ENCODE measurements around the gene PHOSPHO2.

The PHOSPHO2 gene, protein sequence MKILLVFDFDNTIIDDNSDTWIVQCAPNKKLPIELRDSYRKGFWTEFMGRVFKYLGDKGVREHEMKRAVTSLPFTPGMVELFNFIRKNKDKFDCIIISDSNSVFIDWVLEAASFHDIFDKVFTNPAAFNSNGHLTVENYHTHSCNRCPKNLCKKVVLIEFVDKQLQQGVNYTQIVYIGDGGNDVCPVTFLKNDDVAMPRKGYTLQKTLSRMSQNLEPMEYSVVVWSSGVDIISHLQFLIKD

DNA sequence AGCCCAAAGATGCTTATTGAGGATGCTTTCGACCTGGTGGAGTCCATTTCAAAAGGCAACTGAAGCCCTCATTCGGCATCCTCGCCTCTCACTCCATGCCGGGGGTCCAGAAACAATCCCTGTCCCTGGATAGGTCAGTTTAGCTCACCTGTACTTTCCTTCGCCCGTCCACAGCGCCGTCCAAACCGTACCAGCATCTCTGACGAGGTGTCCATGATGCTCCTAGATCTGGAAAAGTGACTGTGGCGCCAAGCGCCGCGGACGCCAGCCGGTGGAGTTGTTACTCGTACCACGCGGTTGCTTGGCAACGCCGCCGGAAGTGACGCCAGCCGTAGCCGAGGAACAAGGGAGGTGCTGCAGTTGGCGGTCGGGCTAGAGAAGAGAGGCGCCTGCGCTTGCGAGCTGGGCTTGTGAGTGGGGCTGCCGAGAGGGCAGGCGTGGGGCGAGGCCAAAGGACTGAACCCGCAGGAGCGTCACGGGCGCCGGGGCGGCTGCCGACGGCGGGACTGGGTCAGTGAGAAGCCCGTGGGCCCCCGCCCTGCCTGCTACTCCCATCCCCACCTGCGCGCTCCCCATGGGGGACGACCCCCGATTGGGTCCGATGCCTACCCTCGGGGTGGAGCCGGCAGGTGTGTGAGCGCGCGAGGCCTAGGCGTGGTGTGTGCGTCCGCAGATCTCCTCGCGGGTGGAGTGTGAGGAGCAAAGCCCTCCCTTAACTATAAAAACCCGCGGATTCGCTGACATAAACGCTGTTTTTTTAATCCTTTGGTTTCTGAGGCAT, at the start of gene PHOSPHO2, which contains the start of gene CFAP210:
PHOSPHO2 (plus strand) TSS at position 357 of the 781 bp plus-strand sequence. CDS start 6,503 bp downstream, outside the sequence.
CFAP210 (minus strand) TSS at position 293 of the 781 bp plus-strand sequence; CDS start at position 215, 78 bp downstream.
- peak; percentile 94 for DNase-seq

DNA sequence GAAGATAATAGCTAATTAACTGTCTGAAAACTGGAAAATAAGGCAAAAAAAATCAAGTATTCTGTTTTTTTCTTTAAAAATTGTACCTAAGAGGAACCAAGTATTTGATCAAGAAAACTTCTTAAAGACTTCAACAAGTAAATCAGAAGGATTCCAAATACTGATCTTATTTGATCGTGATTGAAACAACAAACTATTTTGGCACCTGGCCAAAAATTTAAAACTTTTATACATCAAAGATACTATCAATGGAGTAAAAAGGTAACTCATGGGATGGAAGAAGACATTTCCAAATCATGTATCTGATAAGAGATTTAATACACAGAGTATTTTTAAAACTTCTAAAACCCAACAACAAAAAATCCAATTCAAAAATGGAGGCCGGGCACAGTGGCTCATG, 46.8 kb upstream of the PHOSPHO2 start:
- no peak for DNase-seq

DNA sequence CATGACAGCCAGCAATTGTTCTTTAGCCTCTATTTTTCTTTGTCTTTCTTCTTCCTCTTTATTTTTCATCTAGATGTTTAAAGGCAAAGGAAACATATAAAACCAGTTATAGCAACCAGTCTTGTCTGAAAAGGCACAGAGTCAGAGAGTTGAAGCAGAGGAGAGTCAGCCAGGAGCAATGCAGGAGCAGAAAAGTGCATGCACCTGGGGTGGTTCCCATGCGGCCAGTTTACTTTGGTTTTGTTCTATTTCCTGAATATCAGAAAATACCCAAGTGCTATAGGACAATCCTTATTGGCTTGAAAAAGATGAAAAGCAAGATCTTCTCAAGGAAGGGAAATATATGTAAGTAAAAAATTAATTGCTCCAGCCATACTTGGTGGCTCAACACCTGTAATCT, 45.0 kb upstream of the PHOSPHO2 start:
- DNase-seq: no peak

DNA sequence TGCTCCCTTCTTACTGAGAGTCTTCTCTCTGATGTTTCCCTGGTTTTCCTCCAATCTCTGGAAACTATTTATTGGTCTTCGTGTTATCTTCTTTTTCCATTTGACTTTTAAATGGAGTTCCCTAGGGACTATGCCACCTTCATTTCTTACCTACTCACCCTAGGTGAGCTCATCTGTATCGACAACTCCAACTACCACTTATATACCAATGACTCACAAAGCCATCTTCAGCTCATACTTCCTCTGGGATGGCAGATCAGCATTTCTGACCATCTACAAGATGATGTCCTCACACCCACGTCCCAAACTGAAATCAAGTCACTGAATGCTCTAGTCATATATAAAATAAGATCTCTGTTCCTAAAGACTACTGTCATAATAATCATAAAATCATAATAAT, 40.6 kb upstream of the PHOSPHO2 start:
- no peak for DNase-seq

DNA sequence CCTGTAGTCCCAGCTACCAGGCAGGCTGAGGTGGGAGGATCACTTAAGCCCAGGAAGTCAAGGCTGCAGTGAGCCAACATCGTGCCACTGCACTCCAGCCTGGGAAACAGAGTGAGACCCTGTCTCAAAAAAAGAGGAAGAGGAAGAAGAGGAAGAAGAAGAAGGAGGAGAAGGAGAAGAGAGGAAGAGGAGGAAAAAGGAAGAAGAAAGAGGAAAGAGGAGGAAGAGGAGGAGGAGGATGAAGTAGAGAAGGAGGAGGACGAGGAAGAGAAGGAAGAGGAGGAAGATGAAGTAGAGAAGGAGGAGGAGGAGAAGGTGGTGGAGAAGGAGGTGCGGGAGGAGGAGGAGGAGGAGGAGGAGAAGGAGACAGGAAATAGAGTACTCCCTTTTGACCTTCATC, 38.1 kb upstream of the PHOSPHO2 start:
- no peak for DNase-seq

DNA sequence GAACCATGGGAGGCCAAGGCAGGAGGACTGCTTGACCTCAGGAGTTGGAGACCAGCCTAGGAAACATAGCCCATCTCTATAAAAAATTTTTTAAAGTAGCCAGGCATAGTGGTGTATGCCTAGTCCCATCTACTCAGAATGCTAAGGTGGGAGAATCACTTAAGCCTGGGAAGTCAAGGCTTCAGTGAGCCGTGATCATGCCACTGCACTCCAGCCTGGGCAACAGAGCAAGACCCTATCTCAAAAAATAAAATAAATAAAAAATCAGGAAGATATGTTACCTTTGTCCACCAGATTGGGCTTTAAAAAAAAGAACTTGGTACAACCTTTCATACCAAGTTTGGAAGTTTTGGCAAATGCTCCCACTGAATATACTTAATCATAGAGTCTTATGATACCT, 35.4 kb upstream of the PHOSPHO2 start:
- DNase-seq: no peak

DNA sequence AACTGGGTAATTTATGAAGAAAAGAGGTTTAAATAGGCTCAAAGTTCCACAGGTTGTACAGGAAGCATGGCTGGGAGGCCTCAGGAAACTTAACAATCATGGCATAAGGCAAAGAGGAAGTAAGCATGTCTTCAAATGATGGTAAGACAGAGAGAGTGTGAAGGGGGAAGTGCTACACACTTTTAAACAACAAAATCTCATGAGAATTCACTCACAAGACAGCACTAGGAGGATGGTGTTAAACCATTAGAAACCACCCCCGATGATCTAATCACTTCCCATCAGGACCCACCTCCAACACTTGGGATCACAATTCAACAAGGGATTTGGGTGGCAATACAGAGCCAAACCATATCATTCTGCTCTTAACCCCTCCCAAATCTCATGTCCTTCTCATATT, 34.9 kb upstream of the PHOSPHO2 start:
- no peak for DNase-seq

DNA sequence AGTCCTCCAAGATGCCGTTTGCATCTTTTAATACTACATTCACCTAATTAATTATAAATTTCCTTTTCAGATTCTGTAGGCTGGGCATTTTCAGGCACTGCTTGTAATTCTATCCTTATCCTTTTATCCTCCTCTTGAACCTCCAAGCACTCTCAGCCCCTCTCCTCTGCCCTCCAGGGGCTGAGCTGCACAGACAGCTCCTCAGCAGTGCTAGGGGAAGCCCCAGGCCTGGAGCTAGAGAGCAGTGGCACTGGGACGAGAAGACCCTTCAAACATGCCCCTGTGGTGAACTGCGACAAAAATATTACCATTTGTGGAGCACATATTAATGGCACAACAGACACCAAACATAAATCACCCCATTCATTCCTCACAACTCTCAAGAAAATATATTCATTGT, 33.0 kb upstream of the PHOSPHO2 start:
- DNase-seq: no peak

DNA sequence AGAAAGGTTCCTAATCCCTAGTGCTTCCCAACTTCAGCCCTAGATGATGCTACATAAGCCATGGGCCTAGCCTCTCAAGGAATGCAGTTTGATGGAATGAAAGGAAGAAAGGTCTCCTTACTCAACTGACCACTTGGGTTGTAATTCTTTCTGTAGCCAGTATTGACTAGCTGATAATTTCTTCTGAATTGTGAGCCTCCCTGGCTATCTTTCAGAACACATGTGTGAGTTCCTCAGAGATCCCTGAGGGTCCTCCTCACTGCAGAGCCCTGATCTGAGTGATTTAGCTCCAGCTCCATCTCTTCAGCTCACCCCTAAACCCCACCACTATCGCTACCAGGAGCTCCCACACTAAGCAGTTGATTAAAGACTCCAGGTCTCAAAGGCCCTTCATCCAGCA, 31.5 kb upstream of the PHOSPHO2 start:
- DNase-seq: no peak

DNA sequence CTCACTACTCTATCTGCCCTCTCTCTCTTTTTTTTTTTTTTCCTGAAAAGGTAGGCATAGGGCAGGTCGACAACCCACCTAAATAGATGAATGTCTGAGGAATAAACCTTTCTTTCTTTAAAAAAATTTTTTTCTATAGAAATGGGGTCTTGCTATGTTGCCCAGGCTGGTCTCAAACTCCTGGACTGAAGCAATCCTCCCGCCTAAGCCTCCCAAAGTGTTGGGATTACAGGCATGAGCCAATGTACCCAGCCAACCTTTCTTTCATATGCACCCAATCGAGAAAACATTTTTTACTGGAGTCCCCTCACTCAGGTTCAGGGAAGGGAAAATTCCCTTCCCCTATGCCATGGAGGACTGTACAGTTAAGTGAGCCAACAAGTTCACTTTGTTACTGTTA, 31.0 kb upstream of the PHOSPHO2 start:
- no peak for DNase-seq

DNA sequence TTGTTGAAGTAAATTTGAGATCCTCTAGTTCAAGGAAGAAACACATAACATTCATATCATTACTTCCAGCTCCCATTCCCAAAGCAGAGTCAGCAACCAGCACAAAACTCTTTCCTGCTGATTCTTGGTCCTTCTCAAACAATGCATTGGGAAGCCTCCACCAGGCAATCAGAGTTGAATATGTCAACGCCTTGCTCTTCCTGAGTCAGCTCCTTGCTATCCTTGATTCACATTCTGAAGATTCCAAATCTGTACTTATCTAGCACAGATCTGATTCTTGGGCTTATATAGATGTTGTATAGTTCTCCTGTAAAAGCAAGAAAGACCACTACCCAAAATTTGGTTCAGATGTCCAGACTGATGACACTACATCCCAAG, 29.7 kb upstream of the PHOSPHO2 start:
- no peak for DNase-seq

DNA sequence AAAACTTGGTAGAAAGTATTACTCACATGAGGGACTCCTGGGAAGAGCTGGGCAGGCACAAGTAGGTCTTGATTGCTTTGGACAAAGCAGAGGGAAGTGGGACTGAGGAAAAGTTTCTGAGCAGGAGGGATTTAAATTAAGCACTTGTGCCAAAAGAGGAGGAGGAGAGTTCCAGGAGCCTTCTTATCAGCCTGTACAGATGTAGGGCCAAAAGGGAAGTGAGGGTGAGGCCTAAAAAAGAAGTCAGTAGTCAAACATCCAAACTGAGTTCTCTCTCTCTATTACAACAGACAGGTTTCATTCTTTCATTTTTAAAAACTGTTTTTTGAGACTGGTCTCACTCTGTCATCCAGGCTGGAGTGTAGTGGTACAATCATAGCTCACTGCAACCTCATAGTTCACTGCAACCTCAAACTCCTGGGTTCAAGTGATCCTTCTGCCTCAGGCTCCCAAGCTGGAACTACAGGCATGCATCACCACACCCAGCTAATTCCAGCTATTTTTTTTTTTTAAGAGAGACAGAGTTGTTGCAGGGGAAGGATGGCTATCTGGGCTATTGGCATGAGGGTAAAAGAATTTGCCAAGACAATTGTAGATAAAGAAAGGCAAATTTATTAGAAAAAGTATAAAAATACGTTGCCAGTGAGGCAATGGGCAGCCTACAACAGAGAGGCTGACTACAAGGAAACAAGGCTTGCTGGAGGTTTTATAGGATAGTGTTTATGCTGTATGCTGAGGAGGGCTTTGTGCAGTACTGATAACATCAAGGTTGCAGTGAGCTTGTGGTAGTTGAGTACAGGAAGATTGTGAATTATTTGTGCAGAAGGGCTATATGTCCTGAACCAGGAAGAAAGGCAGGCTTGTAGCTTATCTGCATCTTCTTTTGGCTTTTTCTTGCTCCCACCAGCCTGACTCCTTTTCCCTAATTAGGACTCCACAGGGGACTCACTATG, 29.0 kb upstream of the PHOSPHO2 start:
- DNase-seq: no peak

DNA sequence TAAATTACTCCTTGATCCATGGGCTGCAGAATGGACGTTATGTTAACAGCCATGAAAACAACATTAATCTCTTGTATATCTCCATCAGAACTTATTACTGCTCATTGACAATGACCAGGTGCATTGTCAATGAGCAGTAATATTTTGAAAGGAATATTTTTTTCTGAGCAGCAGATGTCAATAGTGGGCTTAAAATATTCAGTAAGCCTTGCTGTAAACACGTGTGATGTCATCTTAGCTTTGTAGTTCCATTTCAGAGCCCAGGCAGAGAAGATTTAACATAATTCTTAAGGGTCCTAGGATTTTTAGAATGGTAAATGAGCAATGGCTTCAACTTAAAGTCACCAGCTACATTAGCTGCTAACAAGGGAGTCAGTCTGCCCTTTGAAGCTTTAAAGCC, 26.7 kb upstream of the PHOSPHO2 start:
- no peak for DNase-seq

DNA sequence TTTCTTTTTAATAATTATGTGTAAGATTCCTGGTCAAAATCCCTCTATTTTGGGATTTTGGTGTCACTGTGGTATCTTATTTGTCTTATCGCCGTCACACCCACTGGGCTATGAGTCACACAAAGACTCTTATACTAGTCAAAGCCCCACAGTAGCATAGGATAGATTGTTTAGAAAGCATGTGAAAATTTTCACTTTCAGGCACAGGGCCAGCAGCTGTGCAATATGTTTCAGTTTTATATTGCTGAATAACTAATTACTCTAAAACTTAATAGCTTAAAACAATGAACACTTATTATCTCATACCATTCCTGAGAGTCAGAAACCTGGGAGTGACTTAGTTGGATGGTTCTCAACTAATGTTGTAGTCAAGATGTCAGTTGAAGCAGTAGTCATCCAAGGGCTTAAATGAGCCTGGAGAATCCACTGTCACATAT, 24.0 kb upstream of the PHOSPHO2 start:
- DNase-seq: no peak

DNA sequence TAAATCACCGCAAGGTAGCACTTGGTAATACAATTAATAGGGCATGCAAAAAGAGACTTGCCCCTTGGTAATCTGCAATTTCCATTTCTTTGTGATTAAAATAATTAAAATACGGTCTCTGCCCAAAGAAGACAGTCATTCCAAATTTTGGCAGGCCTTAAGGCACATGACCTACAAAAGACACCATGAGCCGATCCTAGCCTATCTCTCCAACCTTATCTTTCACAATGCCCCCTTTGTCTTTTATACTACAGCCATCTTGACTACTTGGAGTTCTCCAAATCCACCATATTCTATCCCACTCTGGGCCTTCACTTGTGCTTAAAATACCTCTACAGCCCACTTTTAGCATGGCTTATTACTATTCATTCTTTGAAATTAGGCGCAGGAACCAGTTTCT, 23.3 kb upstream of the PHOSPHO2 start:
- DNase-seq: no peak

DNA sequence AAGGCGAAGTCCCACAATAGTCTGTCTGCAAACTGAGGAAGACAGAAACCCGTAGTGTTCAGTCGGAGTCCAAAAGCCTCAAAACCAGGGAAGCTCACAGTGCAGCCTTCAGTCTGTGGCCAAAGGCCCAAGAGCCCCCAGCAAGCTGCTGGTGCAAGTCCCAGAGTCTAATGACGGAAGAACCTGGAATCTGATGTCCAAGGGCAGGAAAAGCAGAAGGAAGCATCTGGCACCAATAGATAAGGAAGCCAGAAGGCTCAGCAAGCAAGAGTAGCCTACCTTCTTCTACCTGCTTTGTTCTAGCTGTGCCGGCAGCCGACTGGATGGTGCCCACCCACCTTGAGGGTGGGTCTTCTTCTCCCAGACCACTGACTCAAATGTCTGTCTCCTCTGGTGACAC, 21.9 kb upstream of the PHOSPHO2 start:
- no peak for DNase-seq

DNA sequence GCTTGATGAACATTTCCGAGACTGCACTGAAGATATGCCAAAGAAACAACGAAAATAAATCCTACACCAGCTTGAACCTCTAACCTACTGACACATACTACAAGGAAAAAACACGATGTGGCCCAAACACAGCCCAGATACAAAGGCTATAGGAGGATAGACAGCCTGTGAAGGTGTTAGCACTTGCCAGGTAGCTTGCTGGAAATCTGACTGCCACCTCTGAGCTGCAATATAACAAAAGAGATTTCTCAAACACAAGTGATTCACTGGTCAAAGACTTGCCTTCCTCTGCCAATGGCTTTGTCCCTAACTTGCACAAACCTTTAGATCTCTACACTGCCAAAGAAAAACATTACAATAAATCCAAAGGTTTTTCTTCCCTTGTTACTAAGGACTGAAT, 21.2 kb upstream of the PHOSPHO2 start:
- no peak for DNase-seq

DNA sequence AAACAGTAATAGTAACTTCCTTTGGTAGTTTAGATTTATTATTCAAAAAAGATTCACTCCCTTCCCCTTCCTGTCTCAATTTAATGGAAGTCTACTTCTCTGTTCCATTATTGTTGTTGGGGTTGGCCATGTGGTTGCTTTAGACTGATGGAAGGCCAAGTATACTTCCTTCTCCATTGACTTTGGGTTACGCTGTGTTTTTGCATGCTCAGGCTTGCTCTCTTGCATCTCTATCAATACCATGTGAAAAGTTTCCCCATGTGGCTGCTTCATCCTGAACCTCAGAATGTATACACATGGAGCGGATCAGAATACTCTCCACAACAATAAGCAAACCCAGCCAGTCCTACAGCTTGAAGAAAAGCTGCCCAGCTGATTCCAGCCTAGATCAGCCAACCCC, 20.3 kb upstream of the PHOSPHO2 start:
- no peak for DNase-seq

DNA sequence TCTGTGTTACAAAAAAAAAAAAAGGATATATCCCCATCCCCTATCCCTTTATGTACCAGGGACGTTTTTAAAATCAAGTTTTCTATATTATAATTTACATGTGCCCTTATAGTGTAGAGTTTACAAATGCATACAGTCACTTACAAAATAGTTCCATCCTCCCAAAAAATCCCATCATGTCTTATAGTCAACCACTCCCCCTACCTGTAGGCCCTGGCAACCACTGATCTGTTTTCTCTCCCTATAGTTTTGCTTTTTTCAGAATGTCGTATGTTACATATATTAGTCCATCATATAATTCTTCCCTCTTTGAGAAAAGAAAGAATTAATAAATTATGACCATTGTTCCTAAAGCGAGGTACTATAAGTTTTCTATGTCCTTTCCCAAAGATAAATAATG, 17.9 kb upstream of the PHOSPHO2 start:
- no peak for DNase-seq

DNA sequence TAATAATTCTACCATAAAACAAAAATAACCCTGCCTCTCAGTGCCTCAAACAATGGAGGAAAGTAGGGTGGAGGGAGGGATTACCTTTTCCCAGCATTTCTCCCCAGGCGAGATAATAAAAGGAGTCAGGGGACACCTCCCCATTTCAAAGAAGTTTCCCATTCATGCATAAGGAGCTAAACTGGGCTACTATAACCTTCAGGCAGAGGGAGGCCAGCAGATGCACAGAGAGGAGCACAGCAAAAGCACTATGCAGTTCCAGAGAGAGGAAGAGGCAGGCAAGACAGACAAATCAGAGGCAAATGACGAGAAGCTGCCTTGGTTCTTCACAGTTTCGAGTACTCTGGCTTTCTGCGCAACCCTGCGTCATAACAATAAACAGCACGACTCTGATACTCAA, 17.4 kb upstream of the PHOSPHO2 start:
- no peak for DNase-seq

DNA sequence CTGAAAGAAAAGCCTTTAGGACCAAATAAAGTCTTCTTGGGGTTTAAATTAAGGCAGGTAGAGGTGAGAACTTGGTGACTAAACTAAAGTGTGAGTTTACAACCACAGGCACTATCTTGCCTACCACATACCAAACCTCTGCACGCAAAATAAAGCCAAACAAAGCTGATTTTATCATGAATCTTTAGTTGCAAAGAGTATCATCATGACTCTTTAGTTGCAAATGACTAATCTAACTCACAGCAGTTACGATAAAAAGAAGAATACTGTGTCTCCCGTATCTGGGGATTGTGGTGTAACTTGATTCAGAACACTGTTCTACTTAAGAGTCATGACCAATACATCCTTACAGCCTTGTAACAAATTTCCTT, 11.2 kb upstream of the PHOSPHO2 start:
- DNase-seq: no peak

DNA sequence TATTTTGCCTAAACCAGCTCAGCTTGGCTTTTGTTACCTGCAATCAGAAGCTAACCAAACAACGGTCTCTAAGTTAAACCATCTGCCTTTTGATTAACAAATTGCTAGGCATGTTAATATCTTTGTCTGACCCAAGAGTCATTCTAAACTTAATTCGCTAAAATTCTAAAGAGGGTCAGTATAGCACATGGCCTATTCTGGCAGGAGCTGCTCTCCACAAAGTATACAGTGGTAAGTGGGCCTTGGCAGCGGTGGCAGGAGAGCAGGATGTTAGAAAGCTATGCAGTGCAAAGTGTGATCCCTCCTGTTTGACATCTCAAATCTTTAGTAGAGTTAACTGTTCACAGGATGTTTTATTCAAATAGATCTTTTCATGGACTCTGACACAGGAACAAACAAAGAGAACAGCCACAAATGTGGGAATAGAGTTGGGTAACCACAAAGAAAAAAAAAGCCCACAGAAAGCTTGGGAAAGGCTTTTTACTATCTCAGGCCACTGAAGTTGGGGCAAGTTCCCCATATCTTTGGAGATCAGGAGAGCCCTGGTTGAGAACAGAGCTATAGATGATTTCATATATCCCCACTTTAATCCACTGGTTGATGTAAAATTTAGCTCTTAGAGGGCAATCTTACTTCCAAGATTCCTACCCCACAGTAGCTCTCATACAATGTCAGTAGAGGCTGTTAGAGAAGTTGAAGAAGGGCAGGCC, 10.7 kb upstream of the PHOSPHO2 start:
- no peak for DNase-seq

DNA sequence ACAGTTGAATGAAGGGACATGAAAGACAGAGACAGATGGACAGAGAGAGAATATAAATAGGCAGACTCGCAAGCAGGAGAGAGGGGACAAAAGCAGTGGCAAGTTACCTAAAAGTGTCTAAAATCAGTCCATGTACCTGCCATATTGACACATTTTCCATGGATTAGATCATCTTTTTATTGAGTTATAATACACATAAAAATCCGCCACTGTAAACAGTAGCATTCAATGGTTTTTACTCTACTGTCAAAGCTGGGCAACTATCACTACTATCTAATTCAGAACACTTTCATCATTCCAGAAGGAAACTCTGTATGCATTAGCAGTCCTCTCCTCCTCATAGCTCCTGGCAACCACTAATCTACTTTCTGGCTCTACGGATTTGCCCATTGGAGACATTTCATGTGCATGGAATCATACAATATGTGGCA, 10.1 kb upstream of the PHOSPHO2 start:
- DNase-seq: no peak

Measured in kidney glomerular epithelial cell (primary cell).